B cell (primary cell): Measurements from ENCODE around the gene WDR19. TPM values are rescaled to one million over a fixed set of nuclear protein-coding genes. Genes with fewer than 3 reads are reported as not detected.

Experiments used
- ATAC-seq: fragments of 200-7000 bp; cut with Tn5 transposase; one replicate; pipeline ENCODE4 v1.10.0; 2021; ENCODE audit warnings: low read depth, mild to moderate bottlenecking, moderate number of reproducible peaks, moderate library complexity
- CTCF ChIA-PET: fragments of 350-600 bp; sonication (Branson Sonifier 250); formaldehyde crosslinking; loops from one replicate; lab custom pipeline; 2021; ENCODE audit warnings: antibody characterized with exemption, inconsistent platforms; lab: Charles Lee
- POLR2A ChIA-PET: fragments of 350-600 bp; sonication (Branson Sonifier 250); formaldehyde crosslinking; loops from one replicate; lab custom pipeline; 2021; ENCODE audit warnings: antibody characterized with exemption; lab: Charles Lee
- DNase-seq: peaks from one replicate; pipeline ENCODE4 v3.0.0; 2013
- H2AFZ ChIP-seq: 2 replicates; pipeline ENCODE4 v1.6.1; 2012; ENCODE audit warnings: mild to moderate bottlenecking, low read depth, low read length; ENCODE audit not compliant: insufficient read depth, poor library complexity, severe bottlenecking
- H3K27ac ChIP-seq, 2 donors: 1 replicate in 1 of 2; 2 replicates in 1 of 2; pipeline ENCODE4 v1.5.1; 2012 to 2013; ENCODE audit warnings: low read length in 2 of 2, mild to moderate bottlenecking in 2 of 2, moderate library complexity in 1 of 2
- H3K27me3 ChIP-seq, 4 experiments: fragments of 200-600 bp in 1 of 4; sonication (generic) in 1 of 4; replicated peaks in 1 of 4; 1 replicate in 2 of 4; 2 replicates in 2 of 4; pipeline versions ENCODE4 v1.6.1 to v1.7.0; 2013 to 2016; ENCODE audit warnings: low read length in 3 of 4, mild to moderate bottlenecking in 2 of 4, mixed read lengths in 1 of 4, moderate library complexity in 1 of 4; ENCODE audit not compliant: insufficient read depth in 4 of 4, control insufficient read depth in 3 of 4; ENCODE audit errors: control extremely low read depth in 1 of 4
- H3K36me3 ChIP-seq, 2 experiments: replicated peaks in 1 of 2; 1 replicate in 1 of 2; 2 replicates in 1 of 2; pipeline versions ENCODE4 v1.6.1 to v1.7.1; 2013; ENCODE audit warnings: low read length in 1 of 2; ENCODE audit not compliant: insufficient read depth in 2 of 2, control insufficient read depth in 1 of 2; ENCODE audit errors: control extremely low read depth in 1 of 2, extremely low read depth in 1 of 2
- H3K4me1 ChIP-seq, 2 donors: fragments of 200-600 bp in 1 of 2; sonication (generic) in 1 of 2; 1 replicate in 1 of 2; 2 replicates in 1 of 2; pipeline versions ENCODE4 v1.5.1 to v1.6.1; 2013 to 2017; ENCODE audit warnings: low read length in 2 of 2; ENCODE audit not compliant: control insufficient read depth in 2 of 2, insufficient read depth in 2 of 2
- H3K4me2 ChIP-seq: replicated peaks from 2 replicates; pipeline ENCODE3; 2012; ENCODE audit warnings: mild to moderate bottlenecking, low read depth, low read length; ENCODE audit not compliant: poor library complexity, severe bottlenecking
- H3K4me3 ChIP-seq, 5 experiments: fragments of 200-600 bp in 1 of 5; sonication (generic) in 1 of 5; 1 replicate in 3 of 5; 2 replicates in 2 of 5; pipeline versions ENCODE4 v1.5.1 to v1.7.0; 2011 to 2016; ENCODE audit warnings: low read length in 4 of 5, mild to moderate bottlenecking in 4 of 5, low read depth in 2 of 5, control low read depth in 1 of 5, moderate library complexity in 1 of 5; ENCODE audit not compliant: insufficient read depth in 1 of 5; ENCODE audit errors: control extremely low read depth in 1 of 5, extremely low read depth in 1 of 5
- H3K79me2 ChIP-seq: fragments of 200-600 bp; sonication (generic); one replicate; pipeline ENCODE4 v1.6.0; 2016; ENCODE audit warnings: low read length; ENCODE audit not compliant: control insufficient read depth, insufficient read depth
- H3K9ac ChIP-seq: fragments of 200-600 bp; sonication (generic); 2 replicates; pipeline ENCODE4 v1.6.1; 2017; ENCODE audit warnings: mild to moderate bottlenecking, low read length, moderate library complexity
- H3K9me3 ChIP-seq, 3 donors: one replicate each; pipeline versions ENCODE4 v1.6.1 to v1.7.1; 2013; ENCODE audit warnings: low read length in 2 of 3; ENCODE audit not compliant: control insufficient read depth in 2 of 3, insufficient read depth in 1 of 3; ENCODE audit errors: control extremely low read depth in 1 of 3
- H4K20me1 ChIP-seq: 2 replicates; pipeline ENCODE4 v1.6.0; 2012; ENCODE audit warnings: mild to moderate bottlenecking, low read length; ENCODE audit not compliant: insufficient read depth, control insufficient read depth, poor library complexity, severe bottlenecking
- H3K27ac Mint-ChIP-seq: one replicate; pipeline ENCODE4 v1.8.0; 2021; ENCODE audit warnings: mixed read lengths
- H3K27me3 Mint-ChIP-seq: one replicate; pipeline ENCODE4 v1.8.0; 2021; ENCODE audit warnings: mixed read lengths
- H3K4me1 Mint-ChIP-seq: one replicate; pipeline ENCODE4 v1.8.0; 2021; ENCODE audit warnings: mixed read lengths
- H3K4me3 Mint-ChIP-seq: one replicate; pipeline ENCODE4 v1.8.0; 2021; ENCODE audit warnings: mixed read lengths
- H3K9me3 Mint-ChIP-seq: one replicate; pipeline ENCODE4 v1.8.0; 2022; ENCODE audit warnings: mixed read lengths; ENCODE audit not compliant: insufficient read depth
- CTCF ChIP-seq: fragments of 200-600 bp; IDR thresholded peaks from one replicate; pipeline ENCODE4 v1.8.0; 2022; ENCODE audit warnings: antibody characterized with exemption, mild to moderate bottlenecking
- EZH2 ChIP-seq: IDR thresholded peaks from 2 replicates; pipeline ENCODE4 v1.6.1; 2012; ENCODE audit warnings: borderline replicate concordance, low read depth, mild to moderate bottlenecking, moderate library complexity, low read length; ENCODE audit not compliant: insufficient read depth, poor library complexity, severe bottlenecking
- WGBS: methylation state at CpG from one replicate; pipeline ENCODE4 v1.1.5; 2013; ENCODE audit warnings: missing lambda C conversion rate; ENCODE audit not compliant: insufficient coverage; 5-methylcytosine and 5-hydroxymethylcytosine counted together
- intact Hi-C: fragments of 100-400 bp; cut with micrococcal nuclease; formaldehyde crosslinking; loops from one replicate; pipeline ENCODE4 v1.10.0; 2022
- polyA plus RNA-seq: library from polyadenylated mRNA; depleted of rRNA; stranded (reverse); fragments of >200 nt; gene quantifications from 2 replicates; pipeline ENCODE4 v1.2.3, GENCODE V29; 2012
- total RNA-seq, 2 donors: library from RNA; stranded (reverse); fragments of 120-200 nt in 1 of 2; gene quantifications; 1 replicate in 1 of 2; 2 replicates in 1 of 2; pipeline versions ENCODE4 v1.2.3 to v1.2.4, GENCODE V29; 2013 to 2022

Gene WDR19
- total and polyA plus RNA-seq, 2 donors (not counting 1 experiment from before 2014, with no cell fraction given), result 35.1 to 79.8 TPM

GRCh38 chr4:39205476-39205875 lies 23.1 kb downstream of the WDR19 start:
- TF ChIP-seq EZH2, result no peak
- no peaks in the 10 kb centered on the region for H3K4me1 Mint-ChIP-seq
- H3K9ac ChIP-seq, result no peak overlapping the region
- no peak overlapping the region for H3K4me3 ChIP-seq
- ATAC-seq, result no peak
- no peaks in the 10 kb centered on the region for H3K27me3 Mint-ChIP-seq
- H3K9me3 Mint-ChIP-seq, result no peaks in the 10 kb centered on the region
- H3K4me3 Mint-ChIP-seq, result no peak overlapping the region
- no peak overlapping the region for H2AFZ ChIP-seq
- H3K79me2 ChIP-seq, result no peaks in the 10 kb centered on the region
- POLR2A ChIA-PET, result no interaction called here
- WGBS, result no CpG with 5 or more reads among the region's 3 CpGs
- H3K27ac Mint-ChIP-seq, result no peak overlapping the region
- intact Hi-C loops, result no loop called here
- CTCF ChIA-PET, result no interaction called here
- H4K20me1 ChIP-seq, result no peaks in the 10 kb centered on the region
- no peak for DNase-seq
- H3K9me3 ChIP-seq, result no peaks in the 10 kb centered on the region
- H3K36me3 ChIP-seq, result peaks cover 1 to 21% of the 10 kb centered on the region in 2 experiments
- no peak overlapping the region for H3K27ac ChIP-seq
- no peaks in the 10 kb centered on the region for H3K27me3 ChIP-seq
- no peaks in the 10 kb centered on the region for H3K4me1 ChIP-seq
- no peak overlapping the region for H3K4me2 ChIP-seq

GRCh38 chr4:39227906-39228305 lies 45.6 kb downstream of the WDR19 start:
- no peak overlapping the region for H3K27ac ChIP-seq
- H3K4me3 ChIP-seq, result no peak overlapping the region
- peaks cover 0 to 6% of the 10 kb centered on the region in 2 experiments for H3K36me3 ChIP-seq
- no peak for TF ChIP-seq CTCF
- TF ChIP-seq EZH2, result no peak
- H3K4me2 ChIP-seq, result no peak overlapping the region
- CTCF ChIA-PET, result no interaction called here
- WGBS, result 33% methylated on average over 1 of the region's 2 CpGs
- no peak overlapping the region for H2AFZ ChIP-seq
- no peaks in the 10 kb centered on the region for H4K20me1 ChIP-seq
- no peaks in the 10 kb centered on the region for H3K27me3 ChIP-seq
- Mint-ChIP-seq H3K4me1 (no peaks in the 10 kb centered on the region), H3K27ac (no peak overlapping the region), H3K9me3 (no peaks in the 10 kb centered on the region), H3K4me3 (no peak overlapping the region), H3K27me3 (no peaks in the 10 kb centered on the region)
- H3K9ac ChIP-seq, result no peak overlapping the region
- POLR2A ChIA-PET, result no interaction called here
- no peak for ATAC-seq
- intact Hi-C loops, result no loop called here
- DNase-seq, result no peak
- H3K4me1 ChIP-seq, result no peaks in the 10 kb centered on the region
- no peaks in the 10 kb centered on the region for H3K79me2 ChIP-seq
- no peaks in the 10 kb centered on the region for H3K9me3 ChIP-seq
